B cell (primary cell): ENCODE results near the gene PLEKHN1. TPM values are rescaled to one million over a fixed set of nuclear protein-coding genes. Genes with fewer than 3 reads are reported as not detected.

Experiments used
- ATAC-seq: fragments of 200-7000 bp; cut with Tn5 transposase; one replicate; pipeline ENCODE4 v1.10.0; 2021; ENCODE audit warnings: low read depth, mild to moderate bottlenecking, moderate number of reproducible peaks, moderate library complexity
- CTCF ChIA-PET: fragments of 350-600 bp; sonication (Branson Sonifier 250); formaldehyde crosslinking; loops from one replicate; lab custom pipeline; 2021; ENCODE audit warnings: antibody characterized with exemption, inconsistent platforms; lab: Charles Lee
- POLR2A ChIA-PET: fragments of 350-600 bp; sonication (Branson Sonifier 250); formaldehyde crosslinking; loops from one replicate; lab custom pipeline; 2021; ENCODE audit warnings: antibody characterized with exemption; lab: Charles Lee
- DNase-seq: peaks from one replicate; pipeline ENCODE4 v3.0.0; 2013
- H2AFZ ChIP-seq: 2 replicates; pipeline ENCODE4 v1.6.1; 2012; ENCODE audit warnings: mild to moderate bottlenecking, low read depth, low read length; ENCODE audit not compliant: insufficient read depth, poor library complexity, severe bottlenecking
- H3K27ac ChIP-seq, 2 donors: 1 replicate in 1 of 2; 2 replicates in 1 of 2; pipeline ENCODE4 v1.5.1; 2012 to 2013; ENCODE audit warnings: low read length in 2 of 2, mild to moderate bottlenecking in 2 of 2, moderate library complexity in 1 of 2
- H3K27me3 ChIP-seq, 4 experiments: fragments of 200-600 bp in 1 of 4; sonication (generic) in 1 of 4; replicated peaks in 1 of 4; 1 replicate in 2 of 4; 2 replicates in 2 of 4; pipeline versions ENCODE4 v1.6.1 to v1.7.0; 2013 to 2016; ENCODE audit warnings: low read length in 3 of 4, mild to moderate bottlenecking in 2 of 4, mixed read lengths in 1 of 4, moderate library complexity in 1 of 4; ENCODE audit not compliant: insufficient read depth in 4 of 4, control insufficient read depth in 3 of 4; ENCODE audit errors: control extremely low read depth in 1 of 4
- H3K36me3 ChIP-seq, 2 experiments: replicated peaks in 1 of 2; 1 replicate in 1 of 2; 2 replicates in 1 of 2; pipeline versions ENCODE4 v1.6.1 to v1.7.1; 2013; ENCODE audit warnings: low read length in 1 of 2; ENCODE audit not compliant: insufficient read depth in 2 of 2, control insufficient read depth in 1 of 2; ENCODE audit errors: control extremely low read depth in 1 of 2, extremely low read depth in 1 of 2
- H3K4me1 ChIP-seq, 2 donors: fragments of 200-600 bp in 1 of 2; sonication (generic) in 1 of 2; 1 replicate in 1 of 2; 2 replicates in 1 of 2; pipeline versions ENCODE4 v1.5.1 to v1.6.1; 2013 to 2017; ENCODE audit warnings: low read length in 2 of 2; ENCODE audit not compliant: control insufficient read depth in 2 of 2, insufficient read depth in 2 of 2
- H3K4me2 ChIP-seq: replicated peaks from 2 replicates; pipeline ENCODE3; 2012; ENCODE audit warnings: mild to moderate bottlenecking, low read depth, low read length; ENCODE audit not compliant: poor library complexity, severe bottlenecking
- H3K4me3 ChIP-seq, 5 experiments: fragments of 200-600 bp in 1 of 5; sonication (generic) in 1 of 5; 1 replicate in 3 of 5; 2 replicates in 2 of 5; pipeline versions ENCODE4 v1.5.1 to v1.7.0; 2011 to 2016; ENCODE audit warnings: low read length in 4 of 5, mild to moderate bottlenecking in 4 of 5, low read depth in 2 of 5, control low read depth in 1 of 5, moderate library complexity in 1 of 5; ENCODE audit not compliant: insufficient read depth in 1 of 5; ENCODE audit errors: control extremely low read depth in 1 of 5, extremely low read depth in 1 of 5
- H3K79me2 ChIP-seq: fragments of 200-600 bp; sonication (generic); one replicate; pipeline ENCODE4 v1.6.0; 2016; ENCODE audit warnings: low read length; ENCODE audit not compliant: control insufficient read depth, insufficient read depth
- H3K9ac ChIP-seq: fragments of 200-600 bp; sonication (generic); 2 replicates; pipeline ENCODE4 v1.6.1; 2017; ENCODE audit warnings: mild to moderate bottlenecking, low read length, moderate library complexity
- H3K9me3 ChIP-seq, 3 donors: one replicate each; pipeline versions ENCODE4 v1.6.1 to v1.7.1; 2013; ENCODE audit warnings: low read length in 2 of 3; ENCODE audit not compliant: control insufficient read depth in 2 of 3, insufficient read depth in 1 of 3; ENCODE audit errors: control extremely low read depth in 1 of 3
- H4K20me1 ChIP-seq: 2 replicates; pipeline ENCODE4 v1.6.0; 2012; ENCODE audit warnings: mild to moderate bottlenecking, low read length; ENCODE audit not compliant: insufficient read depth, control insufficient read depth, poor library complexity, severe bottlenecking
- H3K27ac Mint-ChIP-seq: one replicate; pipeline ENCODE4 v1.8.0; 2021; ENCODE audit warnings: mixed read lengths
- H3K27me3 Mint-ChIP-seq: one replicate; pipeline ENCODE4 v1.8.0; 2021; ENCODE audit warnings: mixed read lengths
- H3K4me1 Mint-ChIP-seq: one replicate; pipeline ENCODE4 v1.8.0; 2021; ENCODE audit warnings: mixed read lengths
- H3K4me3 Mint-ChIP-seq: one replicate; pipeline ENCODE4 v1.8.0; 2021; ENCODE audit warnings: mixed read lengths
- H3K9me3 Mint-ChIP-seq: one replicate; pipeline ENCODE4 v1.8.0; 2022; ENCODE audit warnings: mixed read lengths; ENCODE audit not compliant: insufficient read depth
- CTCF ChIP-seq: fragments of 200-600 bp; IDR thresholded peaks from one replicate; pipeline ENCODE4 v1.8.0; 2022; ENCODE audit warnings: antibody characterized with exemption, mild to moderate bottlenecking
- EZH2 ChIP-seq: IDR thresholded peaks from 2 replicates; pipeline ENCODE4 v1.6.1; 2012; ENCODE audit warnings: borderline replicate concordance, low read depth, mild to moderate bottlenecking, moderate library complexity, low read length; ENCODE audit not compliant: insufficient read depth, poor library complexity, severe bottlenecking
- WGBS: methylation state at CpG from one replicate; pipeline ENCODE4 v1.1.5; 2013; ENCODE audit warnings: missing lambda C conversion rate; ENCODE audit not compliant: insufficient coverage; 5-methylcytosine and 5-hydroxymethylcytosine counted together
- intact Hi-C: fragments of 100-400 bp; cut with micrococcal nuclease; formaldehyde crosslinking; loops from one replicate; pipeline ENCODE4 v1.10.0; 2022
- polyA plus RNA-seq: library from polyadenylated mRNA; depleted of rRNA; stranded (reverse); fragments of >200 nt; gene quantifications from 2 replicates; pipeline ENCODE4 v1.2.3, GENCODE V29; 2012
- total RNA-seq, 2 donors: library from RNA; stranded (reverse); fragments of 120-200 nt in 1 of 2; gene quantifications; 1 replicate in 1 of 2; 2 replicates in 1 of 2; pipeline versions ENCODE4 v1.2.3 to v1.2.4, GENCODE V29; 2013 to 2022

PLEKHN1 gene
- total and polyA plus RNA-seq, 2 donors (not counting 1 experiment from before 2014, with no cell fraction given) = 0.36 to 1.1 TPM

- Mint-ChIP-seq H3K27me3 (peaks cover 47% of the 10 kb centered on the region), H3K4me1 (peaks cover 24% of the 10 kb centered on the region), H3K4me3 (peak overlapping the region; percentile 63), H3K9me3 (no peaks in the 10 kb centered on the region), H3K27ac (no peak overlapping the region)
- TF ChIP-seq EZH2 (peak; percentile 99), CTCF (no peak)
- Histone ChIP-seq H3K4me1 (peaks cover 35 to 49% of the 10 kb centered on the region in 2 donors), H3K9ac (peak overlapping the region; percentile 54), H3K27ac (no peak overlapping the region), H3K4me2 (peak overlapping the region; percentile 90), H2AFZ (peak overlapping the region; percentile 54), H4K20me1 (no peaks in the 10 kb centered on the region), H3K27me3 (peaks cover 0 to 79% (median 38%) of the 10 kb centered on the region in 4 experiments), H3K36me3 (no peaks in the 10 kb centered on the region), H3K79me2 (no peaks in the 10 kb centered on the region), H3K4me3 (peak overlapping the region in 3 of 5 experiments; percentile 38 to 58 (median 42)), H3K9me3 (peaks cover 0 to 18% (median 0%) of the 10 kb centered on the region in 3 donors)
- POLR2A ChIA-PET = no interaction called here
- ATAC-seq (no peak), DNase-seq (peak; percentile 56)
- WGBS = 1% methylated on average over 120 of the region's 120 CpGs
- CTCF ChIA-PET = no interaction called here
- intact Hi-C loops = no loop called here
Observed at GRCh38 chr1:924656-925560, 41.4 kb upstream of the PLEKHN1 start.
